ENCODE measurements around the gene ZNF101.

ZNF101 gene

GRCh38 chr19:19637186-19637522 lies 31.5 kb upstream of the ZNF101 start:
- ChIA-PET POLR2A (ENCODE audit: low non-redundant PET) (no interaction called here), CTCF (no interaction called here)

GRCh38 chr19:19637523-19638251 lies 31.0 kb upstream of the ZNF101 start:
- no peak overlapping the region for H3K27ac ChIP-seq
- no peak for DNase-seq (ENCODE audit: low spot score)
- ChIA-PET POLR2A (ENCODE audit: low non-redundant PET) (no interaction called here), CTCF (no interaction called here)
- no peak for TF ChIP-seq CTCF (conservative IDR thresholded peaks at IDR 0.05; ENCODE audit: low read depth)

More at GRCh38 chr19:19637186-19637522, 31.5 kb upstream of the ZNF101 start:
- no peak for DNase-seq (ENCODE audit: low spot score)
- TF ChIP-seq CTCF (conservative IDR thresholded peaks at IDR 0.05; ENCODE audit: low read depth), result no peak
- peak overlapping the region; percentile 10; the same call in 1 of the 2 replicates for H3K27ac ChIP-seq

- ChIA-PET POLR2A (ENCODE audit: low non-redundant PET) (no interaction called here), CTCF (interaction anchor here (0.7 to 2.3 kb wide), 2 partner anchors 16 to 110 kb away, joined by 3 to 33 read pairs; no protein-coding TSS in a partner anchor)
- H3K27ac ChIP-seq, result peak overlapping the region; percentile 79
- TF ChIP-seq CTCF (conservative IDR thresholded peaks at IDR 0.05; ENCODE audit: low read depth), result no peak
- no peak for DNase-seq (ENCODE audit: low spot score)
These were observed 26.0 kb upstream of the ZNF101 start for GRCh38 chr19:19642506-19643157.

- ChIA-PET POLR2A (ENCODE audit: low non-redundant PET) (no interaction called here), CTCF (interaction anchor here (0.6 to 2.3 kb wide), 19 partner anchors 9 to 1513 kb away, joined by 3 to 33 read pairs (median 4); no protein-coding TSS in a partner anchor)
- peak; percentile 95 for TF ChIP-seq CTCF (conservative IDR thresholded peaks at IDR 0.05; ENCODE audit: low read depth)
- H3K27ac ChIP-seq, result peak within 1 kb of the TSS; percentile 79
- DNase-seq (ENCODE audit: low spot score), result peak; percentile 86
These were observed 25.2 kb upstream of the ZNF101 start, which contains the start of gene GMIP for GRCh38 chr19:19643158-19644053. Gene GMIP (minus strand): TSS chr19:19643657. CDS start chr19:19643529, 128 bp downstream.

- H3K27ac ChIP-seq, result peak overlapping the region; percentile 79
- ChIA-PET POLR2A (ENCODE audit: low non-redundant PET) (no interaction called here), CTCF (interaction anchor here (0.6 to 2.3 kb wide), 17 partner anchors 8 to 157 kb away, joined by 3 to 33 read pairs (median 4); no protein-coding TSS in a partner anchor)
- no peak for DNase-seq (ENCODE audit: low spot score)
- TF ChIP-seq CTCF (conservative IDR thresholded peaks at IDR 0.05; ENCODE audit: low read depth), result peak; percentile 64
These were observed 24.6 kb upstream of the ZNF101 start for GRCh38 chr19:19644054-19644388.
